Testis (tissue), 2 donors: ENCODE measurements around the gene FBXO48.

Source experiments
- CTCF ChIP-seq, 3 experiments: fragments of 450-650 bp in 2 of 3; fragments of 200-600 bp in 1 of 3; sonication (generic) in 1 of 3; IDR thresholded peaks; one replicate each; pipeline ENCODE4 v1.5.1; 2016 to 2019; ENCODE audit warnings: antibody characterized with exemption in 3 of 3, mild to moderate bottlenecking in 2 of 3, moderate library complexity in 1 of 3
- POLR2A ChIP-seq: fragments of 450-650 bp; IDR thresholded peaks from one replicate; pipeline ENCODE4 v1.6.1; 2017; ENCODE audit warnings: antibody characterized with exemption, mild to moderate bottlenecking, moderate library complexity

GRCh38 chr2:68426848-68427579 is 40.1 kb downstream of the FBXO48 start:
- TF ChIP-seq CTCF (IDR thresholded peaks at IDR 0.05) = no peak
- no peak for TF ChIP-seq POLR2A
